ENCODE results near the gene PCDHA2.
"Not testable (repeated sequence)": the region's sequence is repeated elsewhere in the genome, so short reads cannot be mapped to it uniquely, and the experiment has no call there.

PCDHA2 gene

DNA sequence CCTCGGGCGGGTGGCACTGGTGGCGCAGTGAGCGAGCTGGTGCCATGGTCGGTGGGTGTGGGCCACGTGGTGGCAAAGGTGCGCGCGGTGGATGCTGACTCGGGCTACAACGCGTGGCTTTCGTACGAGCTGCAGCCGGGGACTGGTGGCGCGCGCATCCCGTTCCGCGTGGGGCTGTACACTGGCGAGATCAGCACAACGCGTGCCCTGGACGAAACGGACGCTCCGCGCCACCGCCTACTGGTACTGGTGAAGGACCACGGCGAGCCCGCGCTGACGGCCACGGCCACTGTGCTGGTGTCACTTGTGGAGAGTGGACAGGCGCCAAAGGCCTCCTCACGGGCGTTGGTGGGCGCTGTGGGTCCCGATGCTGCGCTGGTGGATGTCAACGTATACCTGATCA, 14.2 kb downstream of the PCDHA2 start:
- in situ Hi-C loops (cut with HindIII; ENCODE audit: low sequenced_read_pairs), result no loop called here

DNA sequence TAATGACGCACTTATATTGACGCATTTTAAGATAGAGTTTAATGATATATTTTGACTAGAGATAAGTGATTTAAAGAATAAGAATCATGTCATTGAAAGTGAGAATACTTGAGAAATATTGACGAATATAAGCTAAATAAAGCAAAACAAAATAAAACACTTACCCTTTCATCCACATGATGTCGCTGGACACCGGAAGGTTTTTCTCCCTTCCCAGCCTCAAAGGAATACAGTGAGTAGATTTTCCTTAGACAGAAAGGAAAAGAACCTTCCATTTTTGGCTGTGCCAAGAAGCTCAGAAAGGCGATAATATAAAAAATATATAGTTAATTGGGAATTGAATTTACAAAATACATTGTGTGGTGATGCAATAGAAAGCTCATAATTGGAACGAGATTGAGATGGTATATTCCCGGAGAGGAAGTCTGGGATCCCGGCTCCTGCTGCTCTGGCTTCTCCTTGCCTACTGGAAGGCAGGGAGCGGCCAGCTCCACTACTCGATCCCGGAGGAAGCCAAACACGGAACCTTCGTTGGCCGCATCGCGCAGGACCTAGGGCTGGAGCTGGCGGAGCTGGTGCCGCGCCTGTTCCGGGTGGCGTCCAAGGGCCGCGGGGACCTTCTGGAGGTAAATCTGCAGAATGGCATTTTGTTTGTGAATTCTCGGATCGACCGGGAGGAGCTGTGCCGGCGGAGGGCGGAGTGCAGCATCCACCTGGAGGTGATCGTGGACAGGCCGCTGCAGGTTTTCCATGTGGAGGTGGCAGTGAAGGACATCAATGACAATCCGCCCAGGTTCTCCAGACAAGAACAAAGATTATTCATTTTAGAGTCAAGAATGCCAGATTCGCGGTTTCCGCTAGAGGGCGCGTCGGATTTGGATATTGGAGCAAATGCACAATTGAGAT, 27.0 kb downstream of the PCDHA2 start, which contains the start of gene PCDHA5:
Gene PCDHA5 (plus strand): TSS at position 239 of the 906 bp plus-strand sequence.
- in situ Hi-C loops (cut with HindIII; ENCODE audit: low sequenced_read_pairs), result no loop called here

DNA sequence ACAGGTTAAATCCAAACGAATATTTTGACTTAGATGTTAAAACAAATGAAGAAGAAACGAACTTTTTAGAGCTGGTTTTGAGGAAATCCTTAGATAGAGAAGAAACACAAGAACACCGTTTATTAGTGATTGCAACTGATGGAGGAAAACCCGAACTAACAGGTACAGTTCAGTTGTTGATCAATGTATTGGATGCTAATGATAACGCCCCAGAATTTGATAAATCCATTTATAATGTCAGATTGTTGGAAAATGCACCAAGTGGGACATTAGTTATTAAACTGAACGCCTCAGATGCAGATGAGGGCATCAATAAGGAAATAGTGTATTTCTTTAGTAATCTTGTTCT, 27.6 kb downstream of the PCDHA2 start:
- in situ Hi-C loops (cut with HindIII; ENCODE audit: low sequenced_read_pairs), result no loop called here

DNA sequence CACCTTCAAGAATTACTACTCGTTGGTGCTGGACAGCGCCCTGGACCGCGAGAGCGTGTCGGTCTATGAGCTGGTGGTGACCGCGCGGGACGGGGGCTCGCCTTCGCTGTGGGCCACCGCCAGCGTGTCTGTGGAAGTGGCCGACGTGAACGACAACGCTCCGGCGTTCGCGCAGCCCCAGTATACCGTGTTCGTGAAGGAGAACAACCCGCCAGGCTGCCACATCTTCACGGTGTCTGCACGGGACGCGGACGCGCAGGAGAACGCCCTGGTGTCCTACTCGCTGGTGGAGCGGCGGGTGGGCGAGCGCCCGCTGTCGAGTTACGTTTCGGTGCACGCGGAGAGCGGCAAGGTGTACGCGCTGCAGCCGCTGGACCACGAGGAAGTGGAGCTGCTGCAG, 28.3 kb downstream of the PCDHA2 start:
- in situ Hi-C loops (cut with HindIII; ENCODE audit: low sequenced_read_pairs), result not testable (repeated sequence)

DNA sequence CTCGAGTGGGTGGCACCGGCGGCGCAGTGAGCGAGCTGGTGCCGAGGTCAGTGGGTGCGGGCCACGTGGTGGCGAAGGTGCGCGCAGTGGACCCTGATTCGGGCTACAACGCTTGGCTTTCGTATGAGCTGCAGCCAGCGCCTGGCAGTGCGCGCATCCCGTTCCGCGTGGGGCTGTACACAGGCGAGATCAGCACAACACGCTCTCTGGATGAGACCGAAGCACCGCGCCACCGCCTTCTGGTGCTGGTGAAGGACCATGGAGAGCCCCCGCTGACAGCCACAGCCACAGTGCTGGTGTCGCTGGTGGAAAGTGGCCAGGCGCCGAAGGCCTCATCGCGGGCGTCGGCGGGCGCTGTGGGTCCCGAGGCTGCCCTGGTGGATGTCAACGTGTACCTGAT, 28.8 kb downstream of the PCDHA2 start:
- in situ Hi-C loops (cut with HindIII; ENCODE audit: low sequenced_read_pairs), result no loop called here

GRCh38 chr5:140827704-140828361, 33.2 kb downstream of the PCDHA2 start, which contains the start of gene PCDHA6:
Gene PCDHA6, plus strand, starts transcription at chr5:140827960. Its CDS starts 132 bp downstream, at chr5:140828092.
- in situ Hi-C loops (cut with HindIII; ENCODE audit: low sequenced_read_pairs), result no loop called here

- in situ Hi-C loops (cut with HindIII; ENCODE audit: low sequenced_read_pairs), result no loop called here
Observed at GRCh38 chr5:140828362-140828737, 33.7 kb downstream of the PCDHA2 start.

DNA sequence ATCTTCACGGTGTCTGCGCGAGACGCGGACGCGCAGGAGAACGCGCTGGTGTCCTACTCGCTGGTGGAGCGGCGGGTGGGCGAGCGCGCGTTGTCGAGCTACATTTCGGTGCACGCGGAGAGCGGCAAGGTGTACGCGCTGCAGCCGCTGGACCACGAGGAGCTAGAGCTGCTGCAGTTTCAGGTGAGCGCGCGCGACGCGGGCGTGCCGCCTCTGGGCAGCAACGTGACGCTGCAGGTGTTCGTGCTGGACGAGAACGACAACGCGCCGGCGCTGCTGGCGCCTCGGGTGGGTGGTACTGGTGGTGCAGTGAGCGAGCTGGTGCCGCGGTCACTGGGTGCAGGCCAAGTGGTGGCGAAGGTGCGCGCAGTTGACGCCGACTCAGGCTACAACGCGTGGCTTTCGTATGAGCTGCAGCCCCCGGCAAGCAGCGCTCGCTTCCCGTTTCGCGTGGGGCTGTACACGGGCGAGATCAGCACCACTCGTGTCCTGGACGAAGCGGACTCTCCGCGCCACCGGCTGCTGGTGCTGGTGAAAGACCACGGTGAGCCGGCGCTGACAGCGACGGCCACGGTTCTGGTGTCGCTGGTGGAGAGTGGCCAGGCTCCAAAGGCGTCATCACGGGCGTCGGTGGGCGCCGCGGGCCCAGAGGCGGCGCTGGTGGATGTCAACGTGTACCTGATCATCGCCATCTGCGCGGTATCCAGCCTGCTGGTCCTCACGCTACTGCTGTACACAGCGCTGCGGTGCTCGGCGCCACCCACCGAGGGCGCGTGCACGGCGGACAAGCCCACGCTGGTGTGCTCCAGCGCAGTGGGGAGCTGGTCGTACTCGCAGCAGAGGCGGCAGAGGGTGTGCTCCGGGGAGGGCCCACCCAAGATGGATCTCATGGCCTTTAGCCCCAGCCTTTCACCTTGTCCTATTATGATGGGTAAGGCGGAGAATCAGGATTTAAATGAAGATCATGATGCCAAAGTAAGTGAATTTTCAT, 35.2 kb downstream of the PCDHA2 start:
- in situ Hi-C loops (cut with HindIII; ENCODE audit: low sequenced_read_pairs), result not testable (repeated sequence)

- in situ Hi-C loops (cut with HindIII; ENCODE audit: low sequenced_read_pairs), result no loop called here
Observed at GRCh38 chr5:140833993-140834392, 39.3 kb downstream of the PCDHA2 start, which contains the start of gene PCDHA7. Gene PCDHA7, plus strand, starts transcription at chr5:140834269. Its CDS starts 115 bp downstream, at chr5:140834384.

DNA sequence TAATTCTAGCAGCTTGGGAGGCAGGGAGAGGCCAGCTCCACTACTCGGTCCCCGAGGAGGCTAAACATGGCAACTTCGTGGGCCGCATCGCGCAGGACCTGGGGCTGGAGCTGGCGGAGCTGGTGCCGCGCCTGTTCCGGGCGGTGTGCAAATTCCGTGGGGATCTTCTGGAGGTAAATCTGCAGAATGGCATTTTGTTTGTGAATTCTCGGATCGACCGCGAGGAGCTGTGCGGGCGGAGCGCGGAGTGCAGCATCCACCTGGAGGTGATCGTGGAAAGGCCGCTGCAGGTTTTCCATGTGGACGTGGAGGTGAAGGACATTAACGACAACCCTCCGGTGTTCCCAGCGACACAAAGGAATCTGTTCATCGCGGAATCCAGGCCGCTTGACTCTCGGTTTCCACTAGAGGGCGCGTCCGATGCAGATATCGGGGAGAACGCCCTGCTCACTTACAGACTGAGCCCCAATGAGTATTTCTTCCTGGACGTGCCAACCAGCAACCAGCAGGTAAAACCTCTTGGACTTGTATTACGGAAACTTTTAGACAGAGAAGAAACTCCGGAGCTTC, 39.9 kb downstream of the PCDHA2 start:
- in situ Hi-C loops (cut with HindIII; ENCODE audit: low sequenced_read_pairs), result not testable (repeated sequence)

- in situ Hi-C loops (cut with HindIII; ENCODE audit: low sequenced_read_pairs), result no loop called here
Observed at GRCh38 chr5:140835622-140836510, 41.2 kb downstream of the PCDHA2 start.

DNA sequence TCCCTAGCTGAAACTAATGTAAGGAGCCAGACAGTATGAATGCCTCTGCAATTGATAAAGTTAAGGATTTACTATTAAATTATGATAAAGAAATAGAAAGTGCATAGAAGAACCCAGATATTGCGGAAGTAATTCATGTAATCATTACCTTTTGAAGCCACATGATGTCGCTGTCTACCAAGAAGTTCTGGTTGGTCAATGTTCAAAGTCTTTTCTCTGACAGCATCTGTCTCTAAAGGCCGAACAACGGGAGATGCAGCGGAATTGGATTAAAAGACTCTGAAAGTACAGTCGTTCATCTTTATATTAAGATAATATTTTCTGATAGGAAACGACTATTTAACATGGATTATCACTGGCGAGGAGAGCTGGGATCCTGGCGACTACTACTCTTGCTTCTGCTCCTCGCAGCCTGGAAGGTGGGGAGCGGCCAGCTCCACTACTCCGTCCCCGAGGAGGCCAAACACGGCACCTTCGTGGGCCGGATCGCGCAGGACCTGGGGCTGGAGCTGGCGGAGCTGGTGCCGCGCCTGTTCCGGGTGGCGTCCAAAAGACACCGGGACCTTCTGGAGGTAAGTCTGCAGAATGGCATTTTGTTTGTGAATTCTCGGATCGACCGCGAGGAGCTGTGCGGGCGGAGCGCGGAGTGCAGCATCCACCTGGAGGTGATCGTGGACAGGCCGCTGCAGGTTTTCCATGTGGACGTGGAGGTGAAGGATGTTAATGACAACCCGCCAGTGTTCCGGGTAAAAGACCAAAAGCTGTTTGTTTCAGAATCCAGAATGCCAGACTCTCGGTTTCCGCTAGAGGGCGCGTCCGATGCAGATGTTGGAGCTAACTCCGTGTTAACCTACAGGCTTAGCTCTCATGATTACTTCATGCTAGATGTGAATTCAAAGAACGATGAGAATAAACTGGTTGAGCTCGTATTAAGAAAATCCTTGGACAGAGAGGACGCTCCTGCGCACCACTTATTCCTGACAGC, 46.6 kb downstream of the PCDHA2 start, which contains the start of gene PCDHA8:
Gene PCDHA8 (plus strand): TSS at position 210 of the 985 bp plus-strand sequence. CDS start 135 bp downstream, at position 345.
- in situ Hi-C loops (cut with HindIII; ENCODE audit: low sequenced_read_pairs), result no loop called here

DNA sequence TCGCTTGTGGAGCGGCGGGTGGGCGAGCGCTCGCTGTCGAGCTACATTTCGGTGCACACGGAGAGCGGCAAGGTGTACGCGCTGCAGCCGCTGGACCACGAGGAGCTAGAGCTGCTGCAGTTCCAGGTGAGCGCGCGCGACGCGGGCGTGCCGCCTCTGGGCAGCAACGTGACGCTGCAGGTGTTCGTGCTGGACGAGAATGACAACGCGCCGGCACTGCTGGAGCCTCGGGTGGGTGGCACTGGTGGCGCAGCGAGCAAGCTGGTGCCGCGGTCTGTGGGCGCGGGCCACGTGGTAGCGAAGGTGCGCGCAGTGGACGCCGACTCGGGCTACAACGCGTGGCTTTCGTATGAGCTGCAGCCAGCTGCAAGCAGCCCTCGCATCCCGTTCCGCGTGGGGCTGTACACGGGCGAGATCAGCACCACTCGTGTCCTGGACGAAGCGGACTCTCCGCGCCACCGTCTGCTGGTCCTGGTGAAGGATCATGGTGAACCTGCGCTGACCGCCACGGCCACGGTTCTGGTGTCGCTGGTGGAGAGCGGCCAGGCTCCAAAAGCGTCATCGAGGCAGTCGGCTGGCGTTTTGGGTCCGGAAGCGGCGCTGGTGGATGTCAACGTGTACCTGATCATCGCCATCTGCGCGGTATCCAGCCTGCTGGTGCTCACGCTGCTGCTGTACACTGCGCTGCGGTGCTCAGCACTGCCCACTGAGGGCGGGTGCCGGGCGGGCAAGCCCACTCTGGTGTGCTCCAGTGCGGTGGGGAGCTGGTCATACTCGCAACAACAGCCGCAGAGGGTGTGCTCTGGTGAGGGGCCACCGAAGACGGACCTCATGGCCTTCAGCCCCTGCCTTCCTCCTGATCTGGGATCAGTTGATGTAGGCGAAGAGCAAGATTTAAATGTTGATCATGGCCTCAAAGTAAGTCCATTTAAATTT, 48.4 kb downstream of the PCDHA2 start:
- in situ Hi-C loops (cut with HindIII; ENCODE audit: low sequenced_read_pairs), result no loop called here

Measured in endothelial cell of hepatic sinusoid (primary cell).